T-helper 17 cell (primary cell): ENCODE results near the gene SYT3. TPM values are rescaled to one million over a fixed set of nuclear protein-coding genes. Genes with fewer than 3 reads are reported as not detected.

ENCODE experiments used
- ATAC-seq: fragments of 150-1000 bp; cut with Tn5 transposase; 2 replicates; pipeline ENCODE4 v1.10.0; 2021; ENCODE audit warnings: mild to moderate bottlenecking, moderate library complexity
- DNase-seq, 3 donors: peaks; one replicate each; pipeline versions ENCODE4 v3.0.0 to v3.0.0-alpha.2; 2020 to 2021
- H3K9me3 ChIP-seq: one replicate; pipeline ENCODE4 v1.7.0; 2013; ENCODE audit warnings: low read length, mild to moderate bottlenecking; ENCODE audit not compliant: control insufficient read depth, poor library complexity, severe bottlenecking
- H3K27ac Mint-ChIP-seq: one replicate; pipeline ENCODE4 v1.8.0; 2022; ENCODE audit warnings: mild to moderate bottlenecking, moderate library complexity, mixed read lengths
- H3K27me3 Mint-ChIP-seq: one replicate; pipeline ENCODE4 v1.8.0; 2022; ENCODE audit warnings: mixed read lengths
- H3K36me3 Mint-ChIP-seq: one replicate; pipeline ENCODE4 v1.8.0; 2022; ENCODE audit warnings: low read depth, mixed read lengths
- H3K4me1 Mint-ChIP-seq: one replicate; pipeline ENCODE4 v1.8.0; 2022; ENCODE audit warnings: mild to moderate bottlenecking, mixed read lengths
- H3K4me3 Mint-ChIP-seq: one replicate; pipeline ENCODE4 v1.8.0; 2022; ENCODE audit warnings: mild to moderate bottlenecking, moderate library complexity, mixed read lengths
- total RNA-seq, 4 donors: library from RNA in 2 of 4; stranded (reverse) in 2 of 4; gene quantifications; one replicate each; pipeline ENCODE4 v1.2.3 and lab custom pipeline; 2022 to 2026

Gene SYT3
- total RNA-seq, 2 donors from 2014 or later = not detected

DNA sequence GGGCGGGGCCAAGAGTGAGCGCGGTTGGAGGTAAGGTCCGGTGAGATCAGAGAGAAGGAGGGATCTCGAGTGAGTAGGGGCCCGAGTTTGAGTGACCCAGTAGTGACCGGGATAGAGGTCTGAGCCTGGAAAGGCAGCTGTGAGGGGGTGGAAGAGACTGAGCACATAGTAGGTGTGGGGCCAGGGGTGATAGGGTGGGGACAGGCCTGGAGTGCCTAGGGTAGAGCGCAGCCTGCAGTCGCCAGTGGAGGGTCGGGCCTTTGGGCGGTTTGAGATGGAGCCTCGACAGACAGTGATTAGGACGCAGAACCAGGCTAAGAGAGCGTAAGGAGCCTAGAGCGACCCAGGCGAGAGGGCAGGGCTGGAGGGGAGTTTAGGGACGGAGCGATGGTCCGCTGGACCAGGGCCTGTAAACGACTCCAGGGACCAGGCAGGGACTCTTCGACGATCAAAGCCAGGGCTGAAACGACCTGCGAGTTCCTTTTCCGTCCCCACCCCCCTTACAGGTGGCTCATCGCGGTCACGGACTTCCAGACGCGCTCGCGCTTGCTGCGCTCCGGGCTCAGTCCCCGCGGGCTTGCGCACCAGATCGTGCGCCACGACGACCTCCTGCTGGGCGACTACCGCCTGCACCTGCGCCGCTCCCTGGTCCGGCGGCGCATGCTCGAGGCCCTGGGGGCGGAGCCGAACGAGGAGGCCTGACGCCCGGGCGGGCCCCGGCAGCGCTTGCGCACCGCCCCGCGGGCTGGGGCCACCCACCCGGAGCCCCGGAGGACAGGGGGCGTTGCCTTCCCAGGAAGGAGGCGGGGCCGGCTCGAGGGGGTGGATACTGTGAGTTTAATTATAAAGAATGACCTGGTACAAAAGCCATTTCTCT, 19.0 kb upstream of the SYT3 start:
- H3K4me3 Mint-ChIP-seq = peak overlapping the region; percentile 66
- H3K27ac Mint-ChIP-seq = no peak overlapping the region
- no peak for DNase-seq
- peaks cover 8% of the 10 kb centered on the region for H3K36me3 Mint-ChIP-seq
- ATAC-seq = no peak
- peaks cover 6% of the 10 kb centered on the region for H3K4me1 Mint-ChIP-seq
- peaks cover 23% of the 10 kb centered on the region for H3K27me3 Mint-ChIP-seq
- H3K9me3 ChIP-seq = peaks cover 2% of the 10 kb centered on the region

- ATAC-seq = peak; percentile 93
- H3K27me3 Mint-ChIP-seq = peaks cover 27% of the 10 kb centered on the region
- H3K36me3 Mint-ChIP-seq = peaks cover 10% of the 10 kb centered on the region
Measured at GRCh38 chr19:50657712-50658440, 18.2 kb upstream of the SYT3 start.

DNA sequence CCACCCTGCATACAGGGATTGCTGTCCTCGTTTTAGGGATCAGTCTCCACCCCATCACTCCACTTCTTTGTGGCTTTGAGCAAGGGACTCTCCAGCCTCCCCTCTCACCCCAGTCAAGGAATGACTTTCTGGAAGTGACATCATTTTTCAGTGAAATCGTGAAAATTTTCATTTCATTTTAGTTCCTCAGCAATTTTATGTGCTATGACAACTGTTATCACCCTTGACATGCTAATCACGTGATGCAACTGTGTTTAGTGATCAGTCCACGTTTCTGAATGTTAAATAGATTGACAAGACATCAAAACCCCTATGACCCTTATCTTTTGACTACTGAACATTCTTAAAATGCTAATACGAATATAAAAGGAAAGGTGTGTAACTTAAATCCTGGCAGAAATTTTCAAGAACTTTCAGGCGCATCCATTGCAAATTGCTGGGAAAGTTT, 17.6 kb upstream of the SYT3 start:
- no peak for DNase-seq
- H3K9me3 ChIP-seq = peaks cover 2% of the 10 kb centered on the region
- Mint-ChIP-seq H3K4me3 (peak overlapping the region; percentile 66), H3K36me3 (peaks cover 10% of the 10 kb centered on the region), H3K27ac (no peak overlapping the region), H3K4me1 (peaks cover 6% of the 10 kb centered on the region), H3K27me3 (peaks cover 27% of the 10 kb centered on the region)
- ATAC-seq = no peak

More at GRCh38 chr19:50657712-50658440, 18.2 kb upstream of the SYT3 start:
- H3K4me1 Mint-ChIP-seq = peaks cover 6% of the 10 kb centered on the region
- DNase-seq = peak; percentile 25 to 51 (median 42)
- H3K9me3 ChIP-seq = peaks cover 2% of the 10 kb centered on the region
- H3K27ac Mint-ChIP-seq = no peak overlapping the region
- peak overlapping the region; percentile 66 for H3K4me3 Mint-ChIP-seq

DNA sequence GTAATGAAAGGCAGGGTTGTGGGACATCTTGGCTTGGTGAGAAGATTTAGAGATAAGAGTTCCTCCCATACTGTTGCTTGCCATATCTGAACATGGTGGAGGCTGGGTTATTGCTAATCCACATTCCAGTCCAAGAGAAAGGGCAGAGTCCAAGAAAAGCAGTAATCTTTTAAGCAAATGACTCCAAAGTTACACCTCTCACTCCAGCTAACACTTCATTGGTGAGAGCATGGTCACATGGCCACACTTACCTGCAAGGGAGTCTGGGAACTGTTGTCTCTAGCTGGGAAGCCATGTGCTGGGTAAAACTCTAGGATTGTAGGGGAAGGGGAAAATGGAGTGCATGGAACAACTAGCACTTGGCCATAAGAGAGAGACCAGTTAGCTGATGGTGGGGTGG, 15.2 kb upstream of the SYT3 start:
- ATAC-seq (no peak), DNase-seq (no peak)
- H3K9me3 ChIP-seq = peaks cover 2% of the 10 kb centered on the region
- Mint-ChIP-seq H3K4me1 (peaks cover 6% of the 10 kb centered on the region), H3K36me3 (peaks cover 6% of the 10 kb centered on the region), H3K4me3 (no peak overlapping the region), H3K27me3 (peaks cover 28% of the 10 kb centered on the region), H3K27ac (no peak overlapping the region)

DNA sequence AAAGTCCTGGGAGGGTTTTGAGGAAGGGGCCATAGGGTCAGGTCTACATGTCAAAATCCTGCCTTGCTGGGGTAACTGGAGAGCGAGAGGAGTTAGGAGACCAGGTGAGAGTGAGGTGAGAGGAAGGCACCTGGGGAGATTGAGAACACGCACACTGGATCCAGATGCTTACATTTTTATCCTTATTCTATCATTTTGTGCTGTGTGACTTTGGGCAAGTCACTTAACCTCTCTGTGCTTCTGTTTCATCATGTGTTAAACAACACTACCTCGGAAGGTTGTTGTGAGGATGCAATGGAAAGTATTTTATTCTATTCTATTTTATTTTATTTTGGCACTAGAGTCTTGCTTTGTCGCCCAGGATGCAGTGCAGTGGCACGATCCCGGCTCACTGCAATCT, 13.0 kb upstream of the SYT3 start:
- Mint-ChIP-seq H3K36me3 (peaks cover 4% of the 10 kb centered on the region), H3K27me3 (peaks cover 24% of the 10 kb centered on the region), H3K4me1 (no peaks in the 10 kb centered on the region), H3K27ac (no peak overlapping the region), H3K4me3 (no peak overlapping the region)
- peaks cover 2% of the 10 kb centered on the region for H3K9me3 ChIP-seq
- no peak for ATAC-seq
- no peak for DNase-seq

GRCh38 chr19:50651174-50651573, 11.5 kb upstream of the SYT3 start:
- H3K27ac Mint-ChIP-seq = no peak overlapping the region
- H3K9me3 ChIP-seq = no peaks in the 10 kb centered on the region
- DNase-seq (no peak), ATAC-seq (no peak)
- peaks cover 4% of the 10 kb centered on the region for H3K36me3 Mint-ChIP-seq
- no peak overlapping the region for H3K4me3 Mint-ChIP-seq
- H3K27me3 Mint-ChIP-seq = peaks cover 21% of the 10 kb centered on the region
- no peaks in the 10 kb centered on the region for H3K4me1 Mint-ChIP-seq

DNA sequence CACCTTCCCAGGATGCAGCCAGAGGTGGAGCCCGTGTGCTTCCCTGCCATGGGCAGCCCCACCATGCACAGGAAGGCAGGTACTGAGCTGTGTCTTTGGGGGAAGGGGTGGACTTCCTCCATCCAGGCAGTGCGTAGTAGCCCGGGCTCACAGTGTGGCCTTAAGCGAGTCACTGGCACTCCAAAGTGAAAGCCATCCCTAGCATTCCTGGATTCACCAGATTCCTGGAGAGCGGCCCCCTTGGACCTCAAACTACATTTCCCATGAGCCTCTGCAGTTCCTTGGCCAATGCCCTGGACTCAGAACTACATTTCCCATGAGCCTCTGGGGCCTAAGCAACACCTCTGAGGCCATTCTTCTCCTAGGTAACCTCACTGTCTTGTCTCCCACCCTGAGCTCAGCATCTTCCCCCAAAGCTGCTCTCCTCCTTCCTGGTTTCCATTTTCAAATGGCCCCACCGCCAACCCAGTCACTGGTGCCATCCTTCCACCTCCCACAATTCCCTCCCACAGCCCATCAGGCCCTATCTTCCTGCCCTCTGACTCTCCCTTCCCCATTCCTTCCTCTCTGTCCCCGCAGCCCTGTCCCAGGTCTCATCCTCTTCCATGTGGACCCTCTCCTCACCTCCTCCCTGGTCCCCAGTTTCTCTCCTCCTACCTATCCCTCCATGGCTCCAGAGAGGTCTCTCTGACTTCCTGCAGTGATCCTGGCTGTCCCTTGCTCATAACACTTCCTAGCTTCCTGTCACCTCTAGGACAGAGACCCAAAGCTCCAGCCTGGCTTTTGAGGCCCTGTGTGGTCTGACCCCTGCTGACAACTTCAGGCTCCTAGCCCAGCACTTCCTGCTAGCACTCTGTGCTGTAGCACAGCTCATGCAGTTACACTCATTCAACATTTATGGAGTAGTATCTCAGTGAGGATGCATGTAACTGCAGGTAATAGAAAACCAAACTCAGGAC, 10.0 kb upstream of the SYT3 start, which contains the start of gene C19orf81:
Gene C19orf81 (plus strand): TSS at position 13 of the 959 bp plus-strand sequence. CDS start 0 bp downstream, at position 13.
- no peaks in the 10 kb centered on the region for H3K9me3 ChIP-seq
- DNase-seq (no peak), ATAC-seq (no peak)
- no peak within 1 kb of the TSS for H3K4me3 Mint-ChIP-seq
- H3K4me1 Mint-ChIP-seq = no peaks in the 10 kb centered on the region
- peaks cover 4% of the 10 kb centered on the region for H3K36me3 Mint-ChIP-seq
- no peak within 1 kb of the TSS for H3K27ac Mint-ChIP-seq
- H3K27me3 Mint-ChIP-seq = peaks cover 21% of the 10 kb centered on the region

- no peak for ATAC-seq
- Mint-ChIP-seq H3K27me3 (peaks cover 21% of the 10 kb centered on the region), H3K27ac (no peak overlapping the region), H3K4me1 (no peaks in the 10 kb centered on the region), H3K36me3 (peaks cover 4% of the 10 kb centered on the region), H3K4me3 (no peak overlapping the region)
- no peaks in the 10 kb centered on the region for H3K9me3 ChIP-seq
- DNase-seq = no peak
Measured at GRCh38 chr19:50648659-50649058, 9.0 kb upstream of the SYT3 start.

GRCh38 chr19:50647879-50648615, 8.4 kb upstream of the SYT3 start:
- Mint-ChIP-seq H3K27ac (no peak overlapping the region), H3K4me3 (no peak overlapping the region), H3K36me3 (peaks cover 2% of the 10 kb centered on the region), H3K27me3 (peaks cover 17% of the 10 kb centered on the region), H3K4me1 (no peaks in the 10 kb centered on the region)
- DNase-seq (no peak), ATAC-seq (no peak)
- H3K9me3 ChIP-seq = no peaks in the 10 kb centered on the region

DNA sequence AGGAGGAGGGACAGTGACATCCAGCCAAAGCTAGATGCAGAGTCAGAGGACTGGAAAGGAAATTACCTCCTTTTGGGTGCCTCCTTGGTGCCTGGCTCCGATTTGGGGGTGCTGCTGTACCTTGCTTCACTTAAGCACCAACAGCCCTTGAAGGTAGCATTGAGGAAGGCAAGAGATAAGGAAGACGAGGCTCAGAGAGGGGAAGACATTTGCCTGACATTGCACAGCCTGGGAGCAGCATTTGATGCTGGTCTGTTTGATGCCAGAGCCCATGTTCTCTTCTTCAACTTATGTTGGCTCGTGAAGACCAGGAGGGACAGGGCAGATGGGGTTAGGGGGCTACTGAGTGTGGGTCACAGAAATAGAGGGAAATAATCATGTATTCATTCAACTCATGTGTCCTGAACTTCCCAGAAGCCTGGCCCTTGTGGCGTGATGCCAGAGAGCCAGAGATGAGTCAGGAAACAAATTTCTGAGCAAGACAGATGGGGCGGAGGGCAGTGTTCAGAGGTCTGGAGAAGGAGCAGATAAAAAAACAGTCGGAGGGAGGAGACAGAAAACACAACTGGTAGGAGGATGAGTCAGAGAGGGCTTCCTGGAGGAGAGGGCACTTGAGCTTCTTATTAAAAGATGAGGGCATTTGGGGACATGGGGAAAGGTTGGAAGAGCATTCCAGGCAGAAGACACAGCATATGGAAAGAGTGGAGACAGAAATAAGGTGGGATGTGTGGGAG, 6.6 kb upstream of the SYT3 start:
- no peak for DNase-seq
- Mint-ChIP-seq H3K27ac (no peak overlapping the region), H3K36me3 (peaks cover 2% of the 10 kb centered on the region), H3K4me1 (no peaks in the 10 kb centered on the region), H3K4me3 (no peak overlapping the region), H3K27me3 (peaks cover 9% of the 10 kb centered on the region)
- no peaks in the 10 kb centered on the region for H3K9me3 ChIP-seq
- no peak for ATAC-seq

GRCh38 chr19:50645107-50645506, 5.4 kb upstream of the SYT3 start:
- H3K4me3 Mint-ChIP-seq = no peak overlapping the region
- H3K27me3 Mint-ChIP-seq = peaks cover 5% of the 10 kb centered on the region
- H3K9me3 ChIP-seq = no peaks in the 10 kb centered on the region
- ATAC-seq (no peak), DNase-seq (no peak)
- peaks cover 2% of the 10 kb centered on the region for H3K36me3 Mint-ChIP-seq
- H3K4me1 Mint-ChIP-seq = no peaks in the 10 kb centered on the region
- H3K27ac Mint-ChIP-seq = no peak overlapping the region
